ENCODE measurements around the gene STT3B. TPM values are rescaled to one million over a fixed set of nuclear protein-coding genes. Genes with fewer than 3 reads are reported as not detected.

The STT3B gene
- total and polyA plus RNA-seq, 3 donors from 2014 or later, result 140 to 231 (median 178) TPM

GRCh38 chr3:31515486-31516284 is 17.0 kb upstream of the STT3B start:
- TF ChIP-seq POLR2A (IDR thresholded peaks at IDR 0.05), result no peak
- no peak for TF ChIP-seq CTCF (IDR thresholded peaks at IDR 0.05)
- no peak overlapping the region for H3K4me3 ChIP-seq
- H3K27me3 ChIP-seq, result no peaks in the 10 kb centered on the region
- no peak for DNase-seq
- no peaks in the 10 kb centered on the region for H3K9me3 ChIP-seq
- no peaks in the 10 kb centered on the region for H3K36me3 ChIP-seq (ENCODE audit: low read depth, missing control alignments)
- H3K27ac ChIP-seq, result no peak overlapping the region
- WGBS, 2 donors, result 91 to 97% methylated on average over 2 of the region's 2 CpGs
- H3K4me1 ChIP-seq, result no peaks in the 10 kb centered on the region
- intact Hi-C loops (cut with DNase I; ENCODE audit: low total_unique reads), result no loop called here

GRCh38 chr3:31516757-31517156 is 16.0 kb upstream of the STT3B start:
- intact Hi-C loops (cut with DNase I; ENCODE audit: low total_unique reads), result no loop called here
- no peaks in the 10 kb centered on the region for H3K9me3 ChIP-seq
- WGBS, 2 donors, result 74 to 92% methylated on average over 3 of the region's 3 CpGs
- DNase-seq, result no peak
- no peaks in the 10 kb centered on the region for H3K27me3 ChIP-seq
- H3K36me3 ChIP-seq (ENCODE audit: low read depth, missing control alignments), result no peaks in the 10 kb centered on the region
- no peak overlapping the region for H3K4me3 ChIP-seq
- no peak for TF ChIP-seq CTCF (IDR thresholded peaks at IDR 0.05)
- no peak for TF ChIP-seq POLR2A (IDR thresholded peaks at IDR 0.05)
- no peaks in the 10 kb centered on the region for H3K4me1 ChIP-seq
- no peak overlapping the region for H3K27ac ChIP-seq

GRCh38 chr3:31521468-31521867 is 11.3 kb upstream of the STT3B start:
- H3K9me3 ChIP-seq, result no peaks in the 10 kb centered on the region
- DNase-seq, result no peak
- H3K36me3 ChIP-seq (ENCODE audit: low read depth, missing control alignments), result no peaks in the 10 kb centered on the region
- H3K4me3 ChIP-seq, result no peak overlapping the region
- no peaks in the 10 kb centered on the region for H3K27me3 ChIP-seq
- H3K4me1 ChIP-seq, result no peaks in the 10 kb centered on the region
- 96 to 100% methylated on average over 2 of the region's 2 CpGs for WGBS, 2 donors
- intact Hi-C loops (cut with DNase I; ENCODE audit: low total_unique reads), result no loop called here
- H3K27ac ChIP-seq, result no peak overlapping the region
- TF ChIP-seq CTCF (IDR thresholded peaks at IDR 0.05) (no peak), POLR2A (IDR thresholded peaks at IDR 0.05) (no peak)

- no peak for TF ChIP-seq POLR2A (IDR thresholded peaks at IDR 0.05)
- TF ChIP-seq CTCF (IDR thresholded peaks at IDR 0.05), result no peak
Observed at GRCh38 chr3:31522152-31522551, 10.6 kb upstream of the STT3B start.

GRCh38 chr3:31523543-31523942 is 9.2 kb upstream of the STT3B start:
- no peak overlapping the region for H3K27ac ChIP-seq
- no peaks in the 10 kb centered on the region for H3K9me3 ChIP-seq
- no peaks in the 10 kb centered on the region for H3K27me3 ChIP-seq
- H3K4me1 ChIP-seq, result no peaks in the 10 kb centered on the region
- intact Hi-C loops (cut with DNase I; ENCODE audit: low total_unique reads), result no loop called here
- no peak for TF ChIP-seq POLR2A (IDR thresholded peaks at IDR 0.05)
- TF ChIP-seq CTCF (IDR thresholded peaks at IDR 0.05), result no peak
- H3K36me3 ChIP-seq (ENCODE audit: low read depth, missing control alignments), result no peaks in the 10 kb centered on the region
- no peak for DNase-seq
- WGBS, 2 donors, result 94 to 100% methylated on average over 1 of the region's 1 CpG
- no peak overlapping the region for H3K4me3 ChIP-seq

More at GRCh38 chr3:31522152-31522551, 10.6 kb upstream of the STT3B start:
- no peak overlapping the region for H3K4me3 ChIP-seq
- 77 to 88% methylated on average over 1 of the region's 1 CpG for WGBS, 2 donors
- H3K4me1 ChIP-seq, result no peaks in the 10 kb centered on the region
- DNase-seq, result no peak
- H3K27ac ChIP-seq, result no peak overlapping the region
- intact Hi-C loops (cut with DNase I; ENCODE audit: low total_unique reads), result no loop called here
- H3K36me3 ChIP-seq (ENCODE audit: low read depth, missing control alignments), result no peaks in the 10 kb centered on the region
- H3K27me3 ChIP-seq, result no peaks in the 10 kb centered on the region
- H3K9me3 ChIP-seq, result no peaks in the 10 kb centered on the region
